ENCODE results near the gene GALNT9.
"Not testable (repeated sequence)": the region's sequence is repeated elsewhere in the genome, so short reads cannot be mapped to it uniquely, and the experiment has no call there.

Gene GALNT9

DNA sequence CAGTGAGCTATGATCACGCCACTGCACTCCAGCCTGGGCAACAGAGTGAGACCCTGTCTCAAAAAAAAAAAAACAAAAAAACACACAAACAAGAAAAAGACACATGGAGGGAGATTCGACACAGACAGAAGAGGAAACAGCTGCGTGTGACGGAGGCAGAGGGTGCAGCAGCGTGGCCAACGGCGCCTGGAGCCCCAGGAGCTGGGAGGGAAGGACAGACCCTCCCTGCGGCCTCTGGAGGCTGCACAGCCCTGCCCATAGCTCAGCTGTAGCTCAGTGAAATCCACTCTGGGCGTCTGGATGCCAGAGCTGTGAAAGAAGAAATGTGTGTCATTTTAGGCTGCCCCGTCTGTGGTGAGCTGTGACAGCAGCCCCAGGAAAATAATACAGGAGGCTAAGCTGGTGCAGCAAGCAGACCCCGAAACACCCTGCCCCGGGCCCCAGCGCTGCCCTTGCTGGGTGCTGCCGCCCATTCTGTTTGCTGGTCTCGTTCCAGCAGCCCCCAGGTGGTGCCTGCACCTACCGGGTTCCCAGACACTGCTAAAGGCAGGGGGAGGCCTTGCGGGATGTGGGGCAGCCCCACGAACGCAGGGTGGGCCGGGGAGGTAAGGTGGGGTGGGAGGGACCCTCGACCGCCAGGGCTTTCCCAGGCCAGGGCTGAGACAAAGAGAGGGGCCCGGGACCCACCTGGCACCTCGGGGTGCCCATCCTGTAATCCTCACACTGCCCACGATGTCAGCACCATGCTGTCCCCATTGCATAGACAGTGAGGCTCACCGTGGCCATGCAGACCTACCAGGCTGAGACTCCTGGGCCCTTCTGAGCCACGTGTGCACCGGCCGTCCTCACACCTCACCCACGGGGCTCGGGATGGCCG, 21.2 kb downstream of the GALNT9 start:
- in situ Hi-C loops (cut with HindIII; ENCODE audit: low sequenced_read_pairs): no loop called here
- TF ChIP-seq, protein P1, sequence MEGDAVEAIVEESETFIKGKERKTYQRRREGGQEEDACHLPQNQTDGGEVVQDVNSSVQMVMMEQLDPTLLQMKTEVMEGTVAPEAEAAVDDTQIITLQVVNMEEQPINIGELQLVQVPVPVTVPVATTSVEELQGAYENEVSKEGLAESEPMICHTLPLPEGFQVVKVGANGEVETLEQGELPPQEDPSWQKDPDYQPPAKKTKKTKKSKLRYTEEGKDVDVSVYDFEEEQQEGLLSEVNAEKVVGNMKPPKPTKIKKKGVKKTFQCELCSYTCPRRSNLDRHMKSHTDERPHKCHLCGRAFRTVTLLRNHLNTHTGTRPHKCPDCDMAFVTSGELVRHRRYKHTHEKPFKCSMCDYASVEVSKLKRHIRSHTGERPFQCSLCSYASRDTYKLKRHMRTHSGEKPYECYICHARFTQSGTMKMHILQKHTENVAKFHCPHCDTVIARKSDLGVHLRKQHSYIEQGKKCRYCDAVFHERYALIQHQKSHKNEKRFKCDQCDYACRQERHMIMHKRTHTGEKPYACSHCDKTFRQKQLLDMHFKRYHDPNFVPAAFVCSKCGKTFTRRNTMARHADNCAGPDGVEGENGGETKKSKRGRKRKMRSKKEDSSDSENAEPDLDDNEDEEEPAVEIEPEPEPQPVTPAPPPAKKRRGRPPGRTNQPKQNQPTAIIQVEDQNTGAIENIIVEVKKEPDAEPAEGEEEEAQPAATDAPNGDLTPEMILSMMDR (IDR thresholded peaks at IDR 0.05; ENCODE audit: low read depth, low read length, missing control alignments): no peak
- H3K4me3 ChIP-seq (ENCODE audit: low read depth, low read length): no peak overlapping the region
- DNase-seq (ENCODE audit: low read depth): no peak

- in situ Hi-C loops (cut with HindIII; ENCODE audit: low sequenced_read_pairs): no loop called here
- DNase-seq (ENCODE audit: low read depth): no peak
- no peak overlapping the region for H3K4me3 ChIP-seq (ENCODE audit: low read depth, low read length)
- TF ChIP-seq, protein P1 (IDR thresholded peaks at IDR 0.05; ENCODE audit: low read depth, low read length, missing control alignments): no peak
Observed at GRCh38 chr12:132306885-132307191, 22.6 kb downstream of the GALNT9 start.

- TF ChIP-seq, protein P1 (IDR thresholded peaks at IDR 0.05; ENCODE audit: low read depth, low read length, missing control alignments): no peak
- no peak for DNase-seq (ENCODE audit: low read depth)
- in situ Hi-C loops (cut with HindIII; ENCODE audit: low sequenced_read_pairs): no loop called here
- no peak overlapping the region for H3K4me3 ChIP-seq (ENCODE audit: low read depth, low read length)
Observed at GRCh38 chr12:132305991-132306884, 23.2 kb downstream of the GALNT9 start.

DNA sequence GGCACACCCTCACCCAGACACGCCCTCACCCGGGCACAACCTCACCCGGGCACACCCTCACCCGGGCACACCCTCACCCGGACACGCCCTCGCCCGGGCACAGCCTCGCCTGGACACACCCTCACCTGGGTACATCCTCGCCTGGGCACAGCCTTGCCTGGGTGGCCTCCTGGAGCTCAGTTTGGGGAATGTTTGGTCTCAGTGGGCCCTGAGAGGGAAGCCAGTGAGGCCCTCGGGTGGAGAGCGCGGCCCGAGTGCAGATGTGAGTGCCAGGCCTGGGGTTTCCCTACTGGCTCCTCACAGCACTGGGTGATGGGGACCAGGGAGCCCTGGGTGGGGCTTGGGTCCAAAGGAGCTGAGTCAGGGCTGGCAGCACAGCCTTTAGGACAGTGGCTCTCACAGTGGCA, 23.8 kb downstream of the GALNT9 start:
- no peak for DNase-seq (ENCODE audit: low read depth)
- TF ChIP-seq, protein P1 (IDR thresholded peaks at IDR 0.05; ENCODE audit: low read depth, low read length, missing control alignments): no peak
- H3K4me3 ChIP-seq (ENCODE audit: low read depth, low read length): no peak overlapping the region
- in situ Hi-C loops (cut with HindIII; ENCODE audit: low sequenced_read_pairs): no loop called here

GRCh38 chr12:132304866-132305265, 24.5 kb downstream of the GALNT9 start:
- DNase-seq (ENCODE audit: low read depth); in situ Hi-C loops (cut with HindIII; ENCODE audit: low sequenced_read_pairs): not testable (repeated sequence)

GRCh38 chr12:132303853-132304373, 25.5 kb downstream of the GALNT9 start:
- H3K4me3 ChIP-seq (ENCODE audit: low read depth, low read length); in situ Hi-C loops (cut with HindIII; ENCODE audit: low sequenced_read_pairs); DNase-seq (ENCODE audit: low read depth): not testable (repeated sequence)

More at GRCh38 chr12:132304866-132305265, 24.5 kb downstream of the GALNT9 start:
- not testable (repeated sequence) for H3K4me3 ChIP-seq (ENCODE audit: low read depth, low read length)

- no peak overlapping the region for H3K4me3 ChIP-seq (ENCODE audit: low read depth, low read length)
- in situ Hi-C loops (cut with HindIII; ENCODE audit: low sequenced_read_pairs): no loop called here
- no peak for DNase-seq (ENCODE audit: low read depth)
- TF ChIP-seq, protein P1 (IDR thresholded peaks at IDR 0.05; ENCODE audit: low read depth, low read length, missing control alignments): no peak
Observed at GRCh38 chr12:132302466-132303358, 26.7 kb downstream of the GALNT9 start.
